HepG2 (cell line): ENCODE results near the gene CLCN1. TPM values are rescaled to one million over a fixed set of nuclear protein-coding genes. Genes with fewer than 3 reads are reported as not detected.
A peak's percentile ranks its signal among the peaks of the same experiment; 100 is the strongest.

ENCODE experiments used
- ATAC-seq: fragments of 200-7000 bp; cut with Tn5 transposase; 3 replicates; pipeline ENCODE4 v1.9.1; 2020; ENCODE audit warnings: mild to moderate bottlenecking, moderate library complexity
- BruUV-seq: library from RNA; stranded (reverse); fragments of 400-500 nt; replicated peaks from 2 replicates; lab custom pipeline; 2021; lab: Mats Ljungman, UMichigan
- CTCF ChIA-PET: fragments of 300-600 bp; formaldehyde crosslinking; extraction: SDS; loops from one replicate; lab custom pipeline; 2021; ENCODE audit warnings: low total read pairs, inconsistent platforms, low intra/inter-chr PET ratio; lab: Yijun Ruan, JAX
- POLR2A ChIA-PET: fragments of 350-600 bp; sonication (Branson Sonifier 250); formaldehyde crosslinking; loops from one replicate; lab custom pipeline; 2020; ENCODE audit warnings: antibody characterized with exemption, inconsistent platforms; lab: Yijun Ruan, JAX
- DNase-seq: peaks from one replicate; pipeline ENCODE4 v3.0.0-alpha.2; 2015; ENCODE audit warnings: low spot score
- FAIRE-seq: peaks from 3 replicates; lab custom pipeline; 2011; peaks lifted over from hg19 to GRCh38; lab: Jason Lieb, UNC
- H2AFZ ChIP-seq: one replicate; pipeline ENCODE4 v1.6.1; 2011; ENCODE audit warnings: low read length, inconsistent platforms
- H3K27ac ChIP-seq: fragments of 300-600 bp; 3 replicates; pipeline ENCODE4 v1.8.0; 2011; ENCODE audit warnings: mixed run types, mild to moderate bottlenecking, mixed read lengths, low read length, inconsistent platforms; ENCODE audit not compliant: insufficient read depth; ENCODE audit errors: extremely low read length
- H3K27me3 ChIP-seq, 2 experiments: fragments of 200-600 bp in 1 of 2; 2 replicates in 1 of 2; 3 replicates in 1 of 2; pipeline versions ENCODE4 v1.6.0 to v1.8.0; 2011; ENCODE audit warnings: low read length in 2 of 2, mild to moderate bottlenecking in 2 of 2, moderate library complexity in 2 of 2, inconsistent platforms in 1 of 2; ENCODE audit not compliant: insufficient read depth in 2 of 2, control insufficient read depth in 1 of 2
- H3K36me3 ChIP-seq, 2 experiments: fragments of 200-600 bp in 1 of 2; replicated peaks in 1 of 2; 2 replicates in 1 of 2; 3 replicates in 1 of 2; pipeline versions ENCODE4 v1.5.1 to v1.8.0; 2011; ENCODE audit warnings: low read length in 2 of 2, inconsistent platforms in 1 of 2; ENCODE audit not compliant: insufficient read depth in 2 of 2, control insufficient read depth in 1 of 2
- H3K4me1 ChIP-seq: 2 replicates; pipeline ENCODE4 v1.5.1; 2012; ENCODE audit warnings: low read length, inconsistent platforms; ENCODE audit not compliant: insufficient read depth
- H3K4me2 ChIP-seq: 2 replicates; pipeline ENCODE4 v1.6.0; 2011; ENCODE audit warnings: low read depth, low read length, inconsistent platforms
- H3K4me3 ChIP-seq, 3 experiments: fragments of 200-600 bp in 1 of 3; sonication (generic), shearing (Covaris generic) in 1 of 3; replicated peaks in 1 of 3; 2 replicates each; pipeline ENCODE4 v1.5.1; 2011 to 2016; ENCODE audit warnings: low read length in 3 of 3, inconsistent platforms in 2 of 3, low read depth in 2 of 3, mild to moderate bottlenecking in 2 of 3, control low read depth in 1 of 3, mixed read lengths in 1 of 3; ENCODE audit not compliant: insufficient read depth in 1 of 3
- H3K79me2 ChIP-seq: one replicate; pipeline ENCODE4 v1.6.1; 2011; ENCODE audit warnings: low read length, inconsistent platforms; ENCODE audit not compliant: insufficient read depth
- H3K9ac ChIP-seq: 2 replicates; pipeline ENCODE4 v1.6.0; 2011; ENCODE audit warnings: mild to moderate bottlenecking, low read depth, low read length, inconsistent platforms; ENCODE audit not compliant: insufficient read depth
- H3K9me3 ChIP-seq: 2 replicates; pipeline ENCODE4 v1.5.1; 2012; ENCODE audit warnings: mild to moderate bottlenecking, low read length
- H4K20me1 ChIP-seq: 2 replicates; pipeline ENCODE4 v1.6.0; 2011; ENCODE audit warnings: inconsistent platforms, mild to moderate bottlenecking, low read length, moderate library complexity; ENCODE audit not compliant: insufficient read depth
- CHD4 ChIP-seq: fragments of 200-600 bp; sonication (generic); IDR thresholded peaks from 2 replicates; pipeline ENCODE4 v1.7.0; 2017; ENCODE audit warnings: mild to moderate bottlenecking, low read length, borderline replicate concordance
- GTF3A ChIP-seq: sonication (generic); formaldehyde crosslinking; conservative IDR thresholded peaks from 2 replicates; pipeline ENCODE4 v1.4.0; 2020; ENCODE audit warnings: mild to moderate bottlenecking, missing genetic modification reagents
- NONO ChIP-seq, 2 experiments: fragments of 450-650 bp in 1 of 2; sonication (generic) in 1 of 2; formaldehyde crosslinking in 1 of 2; IDR thresholded peaks in 1 of 2; conservative IDR thresholded peaks in 1 of 2; 2 replicates each; pipeline versions ENCODE4 v1.6.1 to v1.8.0; 2017 to 2022; ENCODE audit warnings: mild to moderate bottlenecking in 1 of 2, missing genetic modification reagents in 1 of 2, moderate library complexity in 1 of 2
- PAWR ChIP-seq: sonication (generic); formaldehyde crosslinking; IDR thresholded peaks from 2 replicates; pipeline ENCODE4 v1.4.0; 2020; ENCODE audit warnings: missing genetic modification reagents, mild to moderate bottlenecking, borderline replicate concordance
- ZNF563 ChIP-seq: sonication (generic); formaldehyde crosslinking; IDR thresholded peaks from 2 replicates; pipeline ENCODE4 v1.8.0; 2022; ENCODE audit warnings: mild to moderate bottlenecking, moderate library complexity, missing genetic modification reagents
- ZNF567 ChIP-seq: sonication (generic); formaldehyde crosslinking; IDR thresholded peaks from 2 replicates; pipeline ENCODE4 v1.8.1; 2023; ENCODE audit warnings: mild to moderate bottlenecking, missing genetic modification reagents, borderline replicate concordance
- ZNF616 ChIP-seq: sonication (generic); formaldehyde crosslinking; IDR thresholded peaks from 2 replicates; pipeline ENCODE4 v1.5.0; 2020; ENCODE audit warnings: low read depth, mild to moderate bottlenecking, missing genetic modification reagents
- ZNF674 ChIP-seq: sonication (generic); formaldehyde crosslinking; IDR thresholded peaks from 2 replicates; pipeline ENCODE4 v1.5.0; 2020; ENCODE audit warnings: low read depth, mild to moderate bottlenecking, missing genetic modification reagents
- ZSCAN20 ChIP-seq: sonication (generic); formaldehyde crosslinking; IDR thresholded peaks from 2 replicates; pipeline ENCODE4 v1.4.0; 2020; ENCODE audit warnings: missing genetic modification reagents, mild to moderate bottlenecking, borderline replicate concordance
- WGBS: methylation state at CpG from one replicate; pipeline ENCODE4 v1.1.6; 2017; ENCODE audit warnings: low lambda C conversion rate; 5-methylcytosine and 5-hydroxymethylcytosine counted together
- in situ Hi-C: cut with HindIII; loops from 2 replicates; pipeline ENCODE4 v1.10.0; 2017; ENCODE audit warnings: low pct_unique_long_range_greater_than_20kb; ENCODE audit not compliant: extremely low pct_ligation_motif_present
- intact Hi-C: fragments of 100-400 bp; cut with micrococcal nuclease; formaldehyde crosslinking; loops from one replicate; pipeline ENCODE4 v1.10.0; 2022; ENCODE audit not compliant: unreplicated experiment
- polyA plus RNA-seq, 8 experiments: library from polyadenylated mRNA; depleted of rRNA in 3 of 8; stranded (reverse) in 7 of 8; unstranded in 1 of 8; fragments of >200 nt; fragmentation: Illumina TruSeq in 4 of 8; extraction: Trizol in 4 of 8; gene quantifications; 2 replicates each; pipeline versions ENCODE4 v1.2.1 to v1.2.3, GENCODE V29; 2011 to 2016; ENCODE audit warnings: low read depth in 4 of 8, missing spikeins in 1 of 8, mixed read lengths in 1 of 8; ENCODE audit not compliant: insufficient read depth in 1 of 8
- total RNA-seq, 5 experiments: library from RNA; depleted of rRNA; stranded (reverse); fragments of >200 nt; fragmentation: Illumina TruSeq; extraction: Trizol; gene quantifications; 2 replicates each; pipeline ENCODE4 v1.2.3, GENCODE V29; 2016; ENCODE audit warnings: low read depth in 1 of 5
- TF ChIP-seq, protein P1 (sequence below): sonication (generic); formaldehyde crosslinking; conservative IDR thresholded peaks from 2 replicates; pipeline ENCODE4 v1.4.0; 2020; ENCODE audit warnings: mild to moderate bottlenecking, missing genetic modification reagents, moderate library complexity
- TF ChIP-seq, protein P2 (sequence below): sonication (generic); formaldehyde crosslinking; IDR thresholded peaks from 2 replicates; pipeline ENCODE4 v1.5.0; 2020; ENCODE audit warnings: missing genetic modification reagents
- TF ChIP-seq, protein P3 (sequence below): sonication (generic); formaldehyde crosslinking; IDR thresholded peaks from 2 replicates; pipeline ENCODE4; 2020; ENCODE audit warnings: missing genetic modification reagents, mild to moderate bottlenecking, borderline replicate concordance
- TF ChIP-seq, protein P4 (sequence below): IDR thresholded peaks from 2 replicates; pipeline ENCODE4 v1.6.1; 2016

The CLCN1 gene
- total and polyA plus RNA-seq, 2 of the 13 experiments (the other 11 are each of a cell fraction or from before 2014, with no cell fraction given), result 0.01 TPM; not detected in 1

DNA sequence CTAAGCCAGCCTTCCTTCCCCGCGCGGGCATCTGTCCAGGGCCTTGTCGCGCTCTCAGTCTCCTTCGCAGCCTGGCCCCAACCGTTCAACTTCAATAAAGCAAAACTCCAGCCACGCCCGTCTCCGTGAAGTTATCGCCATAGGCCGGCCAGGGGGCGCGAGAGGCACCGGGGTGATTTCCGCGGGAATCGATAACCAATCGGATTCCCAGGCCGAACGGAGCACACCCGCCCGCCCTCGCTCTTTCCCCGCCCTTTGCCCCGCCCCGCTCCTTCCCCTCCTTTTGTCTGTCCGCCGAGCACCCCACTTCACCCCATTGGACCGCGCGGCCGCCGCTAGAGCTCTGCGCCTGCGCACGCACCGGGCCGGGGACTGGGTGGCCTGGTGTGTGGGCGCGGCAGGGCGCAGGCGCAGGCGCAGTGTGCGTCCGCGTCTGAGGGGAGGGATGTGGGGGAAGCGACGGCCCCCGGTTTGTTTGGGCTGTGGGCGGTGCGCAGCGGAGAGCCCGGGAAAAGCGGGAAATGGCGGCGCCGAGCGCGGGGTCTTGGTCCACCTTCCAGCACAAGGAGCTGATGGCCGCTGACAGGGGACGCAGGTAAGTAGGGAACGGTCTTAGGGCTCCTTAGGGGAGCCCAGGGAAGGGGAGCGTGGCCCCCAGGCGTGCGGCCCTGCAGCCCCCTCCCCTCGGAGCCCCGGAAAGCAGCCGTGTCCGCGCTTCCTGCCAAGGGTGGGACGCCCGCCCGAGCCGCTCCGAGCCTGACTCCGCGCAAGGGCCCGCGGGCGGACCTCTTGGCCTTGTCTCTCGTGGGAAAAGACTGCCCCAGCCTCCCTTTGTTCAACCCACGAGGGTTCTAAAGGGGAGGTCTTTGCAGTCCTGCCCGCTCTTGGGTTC, 27.7 kb upstream of the CLCN1 start, which contains the start of gene CASP2:
Gene CASP2 (plus strand): TSS at position 417 of the 892 bp plus-strand sequence. CDS start 105 bp downstream, at position 522.
- intact Hi-C loops (no loop called here), in situ Hi-C loops (no loop called here)
- FAIRE-seq (no peak), ATAC-seq (peak; percentile 68), DNase-seq (peak; percentile 89)
- H3K27ac ChIP-seq, result peak within 1 kb of the TSS; percentile 78
- H2AFZ ChIP-seq, result peak within 1 kb of the TSS; percentile 64
- BruUV-seq, result no TSS peak
- H3K79me2 ChIP-seq, result peaks cover 26% of the 10 kb centered on the region
- WGBS, result 19% methylated on average over 35 of the region's 84 CpGs
- H4K20me1 ChIP-seq, result no peaks in the 10 kb centered on the region
- peak within 1 kb of the TSS; percentile 72 to 80 (median 79) for H3K4me3 ChIP-seq
- H3K9me3 ChIP-seq, result no peaks in the 10 kb centered on the region
- CTCF ChIA-PET, result interaction anchor here (3.1 kb wide), 1 partner anchor 48 kb away, joined by 7 read pairs; no protein-coding TSS in a partner anchor
- H3K27me3 ChIP-seq, result no peaks in the 10 kb centered on the region; a peak in 1 of 5 replicates
- peak within 1 kb of the TSS; percentile 96 for H3K4me2 ChIP-seq
- peaks cover 5 to 15% of the 10 kb centered on the region in 2 experiments; a peak in 4 of 5 replicates for H3K36me3 ChIP-seq
- peak within 1 kb of the TSS; percentile 83 for H3K9ac ChIP-seq
- POLR2A ChIA-PET, result interaction anchor here (0.8 to 2.7 kb wide), 9 partner anchors 9 to 108 kb away, joined by 3 to 44 read pairs (median 4); partner anchors contain the start of gene GSTK1
- H3K4me1 ChIP-seq, result peaks cover 64% of the 10 kb centered on the region
- TF ChIP-seq GTF3A (CRISPR knock-in tag) (no peak), PAWR (no peak), ZNF563 (CRISPR knock-in tag) (0 out of 2 replicates have a peak, but pooled peaks have one; percentile 55), ZSCAN20 (CRISPR knock-in tag) (peak; percentile 74; the same call in 1 of the 2 replicates), NONO (IDR thresholded peaks at IDR 0.05) (no peak), NONO (CRISPR knock-in tag; conservative IDR thresholded peaks at IDR 0.05) (peak; percentile 70; the same call in 1 of the 2 replicates), ZNF567 (no peak), ZNF674 (CRISPR knock-in tag) (no peak), CHD4 (no peak), ZNF616 (no peak)
- TF ChIP-seq, protein P1, sequence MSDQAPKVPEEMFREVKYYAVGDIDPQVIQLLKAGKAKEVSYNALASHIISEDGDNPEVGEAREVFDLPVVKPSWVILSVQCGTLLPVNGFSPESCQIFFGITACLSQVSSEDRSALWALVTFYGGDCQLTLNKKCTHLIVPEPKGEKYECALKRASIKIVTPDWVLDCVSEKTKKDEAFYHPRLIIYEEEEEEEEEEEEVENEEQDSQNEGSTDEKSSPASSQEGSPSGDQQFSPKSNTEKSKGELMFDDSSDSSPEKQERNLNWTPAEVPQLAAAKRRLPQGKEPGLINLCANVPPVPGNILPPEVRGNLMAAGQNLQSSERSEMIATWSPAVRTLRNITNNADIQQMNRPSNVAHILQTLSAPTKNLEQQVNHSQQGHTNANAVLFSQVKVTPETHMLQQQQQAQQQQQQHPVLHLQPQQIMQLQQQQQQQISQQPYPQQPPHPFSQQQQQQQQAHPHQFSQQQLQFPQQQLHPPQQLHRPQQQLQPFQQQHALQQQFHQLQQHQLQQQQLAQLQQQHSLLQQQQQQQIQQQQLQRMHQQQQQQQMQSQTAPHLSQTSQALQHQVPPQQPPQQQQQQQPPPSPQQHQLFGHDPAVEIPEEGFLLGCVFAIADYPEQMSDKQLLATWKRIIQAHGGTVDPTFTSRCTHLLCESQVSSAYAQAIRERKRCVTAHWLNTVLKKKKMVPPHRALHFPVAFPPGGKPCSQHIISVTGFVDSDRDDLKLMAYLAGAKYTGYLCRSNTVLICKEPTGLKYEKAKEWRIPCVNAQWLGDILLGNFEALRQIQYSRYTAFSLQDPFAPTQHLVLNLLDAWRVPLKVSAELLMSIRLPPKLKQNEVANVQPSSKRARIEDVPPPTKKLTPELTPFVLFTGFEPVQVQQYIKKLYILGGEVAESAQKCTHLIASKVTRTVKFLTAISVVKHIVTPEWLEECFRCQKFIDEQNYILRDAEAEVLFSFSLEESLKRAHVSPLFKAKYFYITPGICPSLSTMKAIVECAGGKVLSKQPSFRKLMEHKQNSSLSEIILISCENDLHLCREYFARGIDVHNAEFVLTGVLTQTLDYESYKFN (CRISPR knock-in tag), result peak; percentile 32
- TF ChIP-seq, protein P2, sequence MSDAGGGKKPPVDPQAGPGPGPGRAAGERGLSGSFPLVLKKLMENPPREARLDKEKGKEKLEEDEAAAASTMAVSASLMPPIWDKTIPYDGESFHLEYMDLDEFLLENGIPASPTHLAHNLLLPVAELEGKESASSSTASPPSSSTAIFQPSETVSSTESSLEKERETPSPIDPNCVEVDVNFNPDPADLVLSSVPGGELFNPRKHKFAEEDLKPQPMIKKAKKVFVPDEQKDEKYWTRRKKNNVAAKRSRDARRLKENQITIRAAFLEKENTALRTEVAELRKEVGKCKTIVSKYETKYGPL (CRISPR knock-in tag), result no peak
- TF ChIP-seq, protein P3, sequence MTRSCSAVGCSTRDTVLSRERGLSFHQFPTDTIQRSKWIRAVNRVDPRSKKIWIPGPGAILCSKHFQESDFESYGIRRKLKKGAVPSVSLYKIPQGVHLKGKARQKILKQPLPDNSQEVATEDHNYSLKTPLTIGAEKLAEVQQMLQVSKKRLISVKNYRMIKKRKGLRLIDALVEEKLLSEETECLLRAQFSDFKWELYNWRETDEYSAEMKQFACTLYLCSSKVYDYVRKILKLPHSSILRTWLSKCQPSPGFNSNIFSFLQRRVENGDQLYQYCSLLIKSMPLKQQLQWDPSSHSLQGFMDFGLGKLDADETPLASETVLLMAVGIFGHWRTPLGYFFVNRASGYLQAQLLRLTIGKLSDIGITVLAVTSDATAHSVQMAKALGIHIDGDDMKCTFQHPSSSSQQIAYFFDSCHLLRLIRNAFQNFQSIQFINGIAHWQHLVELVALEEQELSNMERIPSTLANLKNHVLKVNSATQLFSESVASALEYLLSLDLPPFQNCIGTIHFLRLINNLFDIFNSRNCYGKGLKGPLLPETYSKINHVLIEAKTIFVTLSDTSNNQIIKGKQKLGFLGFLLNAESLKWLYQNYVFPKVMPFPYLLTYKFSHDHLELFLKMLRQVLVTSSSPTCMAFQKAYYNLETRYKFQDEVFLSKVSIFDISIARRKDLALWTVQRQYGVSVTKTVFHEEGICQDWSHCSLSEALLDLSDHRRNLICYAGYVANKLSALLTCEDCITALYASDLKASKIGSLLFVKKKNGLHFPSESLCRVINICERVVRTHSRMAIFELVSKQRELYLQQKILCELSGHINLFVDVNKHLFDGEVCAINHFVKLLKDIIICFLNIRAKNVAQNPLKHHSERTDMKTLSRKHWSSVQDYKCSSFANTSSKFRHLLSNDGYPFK (CRISPR knock-in tag), result peak; percentile 54; the same call in 1 of the 2 replicates
- TF ChIP-seq, protein P4, sequence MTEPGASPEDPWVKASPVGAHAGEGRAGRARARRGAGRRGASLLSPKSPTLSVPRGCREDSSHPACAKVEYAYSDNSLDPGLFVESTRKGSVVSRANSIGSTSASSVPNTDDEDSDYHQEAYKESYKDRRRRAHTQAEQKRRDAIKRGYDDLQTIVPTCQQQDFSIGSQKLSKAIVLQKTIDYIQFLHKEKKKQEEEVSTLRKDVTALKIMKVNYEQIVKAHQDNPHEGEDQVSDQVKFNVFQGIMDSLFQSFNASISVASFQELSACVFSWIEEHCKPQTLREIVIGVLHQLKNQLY, result no peak; the same call in 1 of the 2 replicates
